Measurements from ENCODE around the gene MRPL48. TPM values are rescaled to one million over a fixed set of nuclear protein-coding genes. Genes with fewer than 3 reads are reported as not detected.
A peak's percentile ranks its signal among the peaks of the same experiment; 100 is the strongest.

MRPL48 gene
- total RNA-seq, 1 experiment from 2014 or later, result 44.5 TPM

- TF ChIP-seq CTCF (IDR thresholded peaks at IDR 0.05; ENCODE audit: unreplicated experiment), result no peak
- Mint-ChIP-seq H3K27me3 (ENCODE audit: unreplicated experiment) (no peaks in the 10 kb centered on the region), H3K36me3 (ENCODE audit: insufficient read depth, unreplicated experiment) (peaks cover 13% of the 10 kb centered on the region), H3K4me3 (ENCODE audit: low read depth, unreplicated experiment) (peak overlapping the region; percentile 83), H3K4me1 (ENCODE audit: low read depth, unreplicated experiment) (peaks cover 26% of the 10 kb centered on the region), H3K9me3 (ENCODE audit: low read depth, unreplicated experiment) (peaks cover 2% of the 10 kb centered on the region), H3K27ac (ENCODE audit: unreplicated experiment) (peak overlapping the region; percentile 92)
- TSS peak; percentile 92 for BruUV-seq (replicated peaks)
- CTCF ChIA-PET, result interaction anchor here (0.6 to 2.7 kb wide), 6 partner anchors 9 to 153 kb away, joined by 3 to 26 read pairs (median 4); partner anchors contain the start of genes MRPL48 and RAB6A
- peak; percentile 99 for DNase-seq
- intact Hi-C loops (cut with micrococcal nuclease; ENCODE audit: unreplicated experiment), result loop anchor here (2.0 kb wide), 1 partner anchor 18 kb away; the partner anchor contains the start of gene RAB6A
Measured at GRCh38 chr11:73779084-73779902, 8.4 kb upstream of the MRPL48 start.

- BruUV-seq (replicated peaks), result no TSS peak
- H3K9me3 Mint-ChIP-seq (ENCODE audit: low read depth, unreplicated experiment), result peaks cover 2% of the 10 kb centered on the region
- CTCF ChIA-PET, result no interaction called here
- H3K4me1 Mint-ChIP-seq (ENCODE audit: low read depth, unreplicated experiment), result peaks cover 33% of the 10 kb centered on the region
- H3K27me3 Mint-ChIP-seq (ENCODE audit: unreplicated experiment), result no peaks in the 10 kb centered on the region
- H3K27ac Mint-ChIP-seq (ENCODE audit: unreplicated experiment), result peak overlapping the region; percentile 80
- DNase-seq, result no peak
- H3K36me3 Mint-ChIP-seq (ENCODE audit: insufficient read depth, unreplicated experiment), result peaks cover 16% of the 10 kb centered on the region
- intact Hi-C loops (cut with micrococcal nuclease; ENCODE audit: unreplicated experiment), result no loop called here
- H3K4me3 Mint-ChIP-seq (ENCODE audit: low read depth, unreplicated experiment), result no peak overlapping the region
- TF ChIP-seq CTCF (IDR thresholded peaks at IDR 0.05; ENCODE audit: unreplicated experiment), result no peak
Measured at GRCh38 chr11:73781303-73781702, 6.4 kb upstream of the MRPL48 start.

DNA sequence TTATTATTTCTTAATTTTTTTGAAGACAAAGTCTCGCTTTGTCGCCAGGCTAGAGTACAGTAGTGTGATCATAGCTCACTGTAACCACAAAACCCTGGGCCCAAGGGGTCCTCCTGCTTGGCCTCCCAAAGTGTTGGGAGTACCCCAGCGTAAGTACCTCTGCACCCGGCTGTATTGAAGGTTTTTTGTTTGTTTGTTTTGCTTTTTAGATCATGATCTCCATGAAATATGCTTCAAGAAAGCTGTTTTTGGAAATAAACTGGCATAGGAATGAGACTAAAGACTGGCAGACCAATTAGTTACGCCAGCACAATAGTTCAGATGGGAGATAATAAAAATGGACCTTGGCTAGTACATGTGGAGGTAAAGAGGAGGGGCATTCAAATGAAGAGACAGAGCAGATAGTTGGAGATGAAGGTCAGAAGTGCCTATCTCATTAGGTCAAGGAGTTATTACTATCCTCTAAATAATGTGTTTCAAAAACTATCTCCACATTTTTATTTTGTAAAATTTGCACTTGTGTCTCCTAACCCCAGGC is 4.1 kb upstream of the MRPL48 start:
- no peak overlapping the region for H3K4me3 Mint-ChIP-seq (ENCODE audit: low read depth, unreplicated experiment)
- no TSS peak for BruUV-seq (replicated peaks)
- peaks cover 2% of the 10 kb centered on the region for H3K9me3 Mint-ChIP-seq (ENCODE audit: low read depth, unreplicated experiment)
- peak overlapping the region; percentile 66 for H3K27ac Mint-ChIP-seq (ENCODE audit: unreplicated experiment)
- CTCF ChIA-PET, result no interaction called here
- H3K4me1 Mint-ChIP-seq (ENCODE audit: low read depth, unreplicated experiment), result peaks cover 33% of the 10 kb centered on the region
- no peaks in the 10 kb centered on the region for H3K27me3 Mint-ChIP-seq (ENCODE audit: unreplicated experiment)
- peaks cover 33% of the 10 kb centered on the region for H3K36me3 Mint-ChIP-seq (ENCODE audit: insufficient read depth, unreplicated experiment)
- DNase-seq, result no peak
- TF ChIP-seq CTCF (IDR thresholded peaks at IDR 0.05; ENCODE audit: unreplicated experiment), result no peak
- intact Hi-C loops (cut with micrococcal nuclease; ENCODE audit: unreplicated experiment), result no loop called here

DNA sequence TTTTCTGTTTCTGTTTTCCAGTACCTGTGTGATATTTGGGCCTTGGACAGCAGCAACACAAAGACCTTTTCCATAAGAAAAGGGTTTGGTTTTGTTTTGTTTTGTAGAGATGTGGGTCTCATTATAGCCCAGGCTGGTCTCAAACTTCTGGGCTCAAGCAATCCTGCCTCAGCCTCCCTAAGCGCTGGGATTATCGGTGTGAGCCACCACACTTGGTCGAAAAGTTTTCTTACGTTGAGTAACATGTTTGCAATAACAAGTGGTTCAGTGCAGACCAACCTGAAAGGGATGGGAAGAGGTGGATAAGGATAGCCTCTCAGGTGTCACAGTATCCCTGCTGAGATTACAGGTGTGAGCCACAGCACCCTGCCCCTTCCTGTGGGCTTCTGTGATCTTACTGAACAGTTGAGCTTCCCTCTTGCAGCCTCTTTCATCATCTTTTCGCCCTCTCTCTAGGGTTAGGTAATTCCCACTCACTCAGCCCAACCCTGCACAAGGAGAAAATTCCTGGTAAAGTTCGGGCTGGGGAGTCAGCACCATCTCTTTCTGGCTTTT is 3.5 kb upstream of the MRPL48 start:
- Mint-ChIP-seq H3K27ac (ENCODE audit: unreplicated experiment) (peak overlapping the region; percentile 66), H3K4me1 (ENCODE audit: low read depth, unreplicated experiment) (peaks cover 30% of the 10 kb centered on the region), H3K36me3 (ENCODE audit: insufficient read depth, unreplicated experiment) (peaks cover 33% of the 10 kb centered on the region), H3K9me3 (ENCODE audit: low read depth, unreplicated experiment) (peaks cover 2% of the 10 kb centered on the region), H3K27me3 (ENCODE audit: unreplicated experiment) (no peaks in the 10 kb centered on the region), H3K4me3 (ENCODE audit: low read depth, unreplicated experiment) (no peak overlapping the region)
- CTCF ChIA-PET, result interaction anchor here (0.6 kb wide), 1 partner anchor 23 kb away, joined by 3 read pairs; the partner anchor contains the start of gene RAB6A
- peak; percentile 43 for DNase-seq
- TF ChIP-seq CTCF (IDR thresholded peaks at IDR 0.05; ENCODE audit: unreplicated experiment), result no peak
- no TSS peak for BruUV-seq (replicated peaks)
- intact Hi-C loops (cut with micrococcal nuclease; ENCODE audit: unreplicated experiment), result no loop called here
